GM12874 (cell line): ENCODE results near the gene PGAM1.

Source experiments
- TF ChIP-seq, protein P1 (sequence below): IDR thresholded peaks from 2 replicates; pipeline ENCODE4 v1.5.1; 2011; ENCODE audit warnings: low read depth, mild to moderate bottlenecking, control low read depth, low read length, moderate library complexity; ENCODE audit not compliant: insufficient read depth

The PGAM1 gene

DNA sequence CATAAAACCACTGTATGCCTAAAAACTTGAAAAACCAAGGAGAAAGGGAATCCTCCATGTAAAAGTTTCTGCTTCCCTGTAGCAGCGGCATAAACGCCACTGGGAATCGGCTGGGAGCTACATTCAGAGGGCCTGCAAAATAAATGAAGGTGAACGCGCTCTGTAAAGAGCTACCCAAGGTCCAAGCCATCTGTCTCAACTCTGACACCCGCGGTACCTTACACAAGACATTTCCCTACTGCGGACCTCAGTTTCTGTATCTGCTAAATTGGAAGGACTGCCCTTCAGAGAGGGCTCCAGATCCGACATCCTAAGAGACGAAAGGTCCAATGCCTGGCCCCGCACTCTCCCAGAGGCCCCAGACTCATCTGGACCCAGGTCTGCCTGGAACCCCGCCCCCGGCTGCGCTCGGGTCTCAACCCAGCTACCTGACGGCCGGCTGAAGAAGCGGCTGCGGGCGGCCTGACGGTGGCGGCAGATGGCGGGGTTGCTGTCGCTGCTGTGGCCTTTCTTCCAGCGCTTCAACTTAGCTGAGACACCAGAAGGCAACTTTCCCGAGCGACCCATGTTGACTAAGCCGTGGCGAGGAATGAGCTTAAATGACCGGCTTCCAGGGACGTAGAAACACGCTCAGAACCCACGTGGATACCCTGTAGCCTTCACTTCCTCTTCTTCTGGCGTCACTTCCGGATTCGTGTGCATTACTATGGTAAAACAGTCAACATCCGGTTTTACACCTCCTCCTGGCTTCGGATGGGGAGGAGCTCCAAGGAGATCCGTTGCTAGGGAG, 25.1 kb upstream of the PGAM1 start, which contains the start of gene RRP12:
TSS of gene RRP12 (minus strand) at position 676 of the 790 bp plus-strand sequence. CDS start at position 567, 109 bp downstream.
- TF ChIP-seq, protein P1, sequence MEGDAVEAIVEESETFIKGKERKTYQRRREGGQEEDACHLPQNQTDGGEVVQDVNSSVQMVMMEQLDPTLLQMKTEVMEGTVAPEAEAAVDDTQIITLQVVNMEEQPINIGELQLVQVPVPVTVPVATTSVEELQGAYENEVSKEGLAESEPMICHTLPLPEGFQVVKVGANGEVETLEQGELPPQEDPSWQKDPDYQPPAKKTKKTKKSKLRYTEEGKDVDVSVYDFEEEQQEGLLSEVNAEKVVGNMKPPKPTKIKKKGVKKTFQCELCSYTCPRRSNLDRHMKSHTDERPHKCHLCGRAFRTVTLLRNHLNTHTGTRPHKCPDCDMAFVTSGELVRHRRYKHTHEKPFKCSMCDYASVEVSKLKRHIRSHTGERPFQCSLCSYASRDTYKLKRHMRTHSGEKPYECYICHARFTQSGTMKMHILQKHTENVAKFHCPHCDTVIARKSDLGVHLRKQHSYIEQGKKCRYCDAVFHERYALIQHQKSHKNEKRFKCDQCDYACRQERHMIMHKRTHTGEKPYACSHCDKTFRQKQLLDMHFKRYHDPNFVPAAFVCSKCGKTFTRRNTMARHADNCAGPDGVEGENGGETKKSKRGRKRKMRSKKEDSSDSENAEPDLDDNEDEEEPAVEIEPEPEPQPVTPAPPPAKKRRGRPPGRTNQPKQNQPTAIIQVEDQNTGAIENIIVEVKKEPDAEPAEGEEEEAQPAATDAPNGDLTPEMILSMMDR = 0 out of 2 replicates have a peak, but pooled peaks have one; percentile 2

DNA sequence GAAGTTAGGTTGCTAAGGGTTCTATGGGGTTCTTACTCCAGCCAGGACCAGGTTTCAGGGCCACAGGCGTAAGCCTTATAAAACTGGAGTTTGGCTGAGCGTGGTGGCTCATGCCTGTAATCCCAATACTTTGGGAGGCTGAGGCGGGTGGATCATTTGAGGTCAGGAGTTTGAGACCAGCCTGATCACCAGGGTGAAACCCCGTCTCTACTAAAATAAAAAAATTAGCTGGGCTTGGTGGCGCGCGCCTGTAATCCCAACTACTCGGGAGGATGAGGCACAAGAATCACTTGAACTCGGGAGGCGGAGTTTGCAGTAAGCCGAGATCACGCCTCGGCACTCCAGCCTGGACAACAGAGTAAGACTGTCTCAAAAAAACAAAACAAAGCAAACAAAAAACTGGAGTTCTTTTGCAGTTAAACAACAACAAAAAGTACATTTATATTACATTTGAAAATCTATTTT, 24.5 kb upstream of the PGAM1 start:
- TF ChIP-seq, protein P1 = no peak

DNA sequence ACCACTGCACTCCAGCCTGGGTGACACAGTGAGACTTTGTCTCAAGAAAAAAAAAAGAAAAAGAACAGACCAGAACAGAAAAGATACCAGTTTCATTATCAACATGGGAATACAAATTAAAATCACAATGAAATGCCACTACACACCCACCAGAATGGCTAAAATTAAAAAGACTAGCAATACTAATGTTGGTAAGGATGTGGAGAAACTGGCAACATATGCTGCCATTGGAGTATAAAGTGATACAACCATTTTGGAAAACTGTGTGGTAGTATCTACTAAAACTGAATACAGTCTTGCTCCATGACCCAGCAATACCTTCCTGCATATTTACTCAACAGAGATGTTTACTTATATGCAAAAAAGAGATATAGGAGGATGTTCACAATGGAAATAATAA, 21.9 kb upstream of the PGAM1 start:
- TF ChIP-seq, protein P1 = no peak

DNA sequence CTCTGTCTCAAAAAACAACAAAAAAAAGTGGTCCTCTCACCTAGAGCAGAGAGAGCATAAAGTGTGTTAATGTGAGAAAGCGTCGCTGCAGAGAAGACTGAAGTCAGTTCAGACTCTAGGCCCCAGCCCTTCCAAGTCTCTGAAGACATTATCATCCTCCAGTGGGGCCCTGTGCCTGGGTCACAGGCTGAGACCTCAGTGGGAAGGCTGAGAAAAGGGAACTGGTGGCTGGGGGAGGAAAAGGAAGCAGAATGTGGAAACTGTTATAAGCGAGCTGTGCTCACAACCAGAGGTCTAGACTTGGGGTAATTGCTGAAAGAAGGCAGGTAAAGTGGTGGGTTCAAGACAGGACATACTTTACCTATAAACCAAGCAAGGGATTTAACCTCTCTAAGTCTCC, 19.9 kb upstream of the PGAM1 start:
- TF ChIP-seq, protein P1 = no peak

DNA sequence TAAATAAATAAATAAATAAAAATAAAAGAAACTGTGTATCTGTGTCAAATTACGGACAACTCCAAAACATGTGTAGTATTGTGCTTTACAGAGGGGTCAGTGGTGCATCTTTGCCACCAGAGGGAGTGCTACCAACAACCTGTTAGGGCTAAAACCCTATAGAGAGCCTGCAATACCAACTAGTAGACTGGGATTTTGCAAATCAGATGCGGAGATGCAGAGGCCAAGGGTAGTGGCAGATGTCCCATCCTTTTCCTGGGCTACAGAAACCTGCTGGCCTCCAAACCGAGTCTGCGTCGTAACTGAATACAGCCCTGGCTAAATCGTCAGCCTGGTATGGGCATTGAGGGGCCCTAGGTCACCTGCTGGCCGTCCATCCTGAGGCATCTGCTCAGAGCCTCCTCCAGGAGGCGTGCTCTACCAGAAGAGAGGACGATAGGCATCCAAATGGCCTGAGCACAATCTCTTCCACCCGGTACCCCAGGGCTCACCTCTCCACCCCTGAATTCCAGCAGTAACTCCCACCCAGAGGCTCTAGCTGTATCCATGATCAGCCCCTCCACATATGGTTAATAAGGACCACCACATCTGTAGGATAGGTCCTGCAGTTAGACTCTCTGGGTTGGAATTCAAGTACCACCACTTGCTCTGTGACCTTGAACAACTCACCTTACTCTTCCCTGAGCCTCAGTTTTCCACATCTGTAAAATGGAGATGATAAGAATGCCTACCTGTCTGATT, 18.6 kb upstream of the PGAM1 start:
- TF ChIP-seq, protein P1 = peak; percentile 69

DNA sequence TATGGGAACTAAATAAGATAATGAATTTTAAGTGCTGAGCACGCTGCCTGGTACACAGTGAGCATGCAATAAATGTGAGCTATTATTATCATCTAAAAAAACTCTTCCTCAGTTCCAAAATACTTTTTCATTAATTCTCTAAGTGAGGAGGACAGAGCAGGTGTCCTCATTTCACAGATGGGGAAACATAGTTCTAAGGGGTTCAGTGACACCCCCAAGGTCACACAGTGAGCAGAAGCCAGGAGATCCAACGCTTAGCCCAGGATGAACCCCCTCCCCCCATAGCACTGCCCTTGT, 18.1 kb upstream of the PGAM1 start:
- TF ChIP-seq, protein P1 = no peak

DNA sequence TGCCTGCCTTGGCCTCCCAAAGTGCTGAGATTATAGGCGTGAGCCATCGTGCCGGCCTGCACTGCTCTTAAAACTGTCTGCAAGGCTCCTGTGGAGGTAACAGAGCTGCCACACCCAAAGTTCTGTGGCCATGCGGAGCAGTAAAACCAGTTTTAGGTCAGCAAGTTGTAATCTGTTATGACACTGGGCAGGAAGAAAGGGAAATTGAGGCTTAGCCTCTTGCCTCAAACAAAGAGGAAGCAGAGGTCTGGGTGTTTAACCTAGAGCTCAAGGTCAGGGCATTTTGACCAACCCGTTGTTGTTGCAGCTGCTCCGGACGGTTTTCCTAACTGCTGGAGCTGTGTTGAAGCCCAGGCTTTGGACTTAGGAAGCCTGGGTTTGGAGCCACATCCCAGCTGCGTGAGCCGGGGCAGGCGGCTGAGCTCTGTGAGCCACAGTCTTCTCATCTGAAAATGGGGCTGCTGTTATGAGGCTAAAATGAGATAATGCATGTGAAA, 17.4 kb upstream of the PGAM1 start:
- TF ChIP-seq, protein P1 = no peak
